A549 treated with dexamethasone at 1 μM for 4 hours (cell line): ENCODE data around the gene HDHD3. TPM values are rescaled to one million over a fixed set of nuclear protein-coding genes. Genes with fewer than 3 reads are reported as not detected.

ENCODE experiments used
- total RNA-seq: library from RNA; stranded (reverse); fragments of 200-300 nt; extraction: Qiagen RNA extraction; gene quantifications from 5 replicates; pipeline ENCODE4 v1.2.3, GENCODE V29; 2022

Gene HDHD3
- total RNA-seq, result 18.3 to 20.5 TPM (median 19.1 TPM) in 5 replicates

DNA sequence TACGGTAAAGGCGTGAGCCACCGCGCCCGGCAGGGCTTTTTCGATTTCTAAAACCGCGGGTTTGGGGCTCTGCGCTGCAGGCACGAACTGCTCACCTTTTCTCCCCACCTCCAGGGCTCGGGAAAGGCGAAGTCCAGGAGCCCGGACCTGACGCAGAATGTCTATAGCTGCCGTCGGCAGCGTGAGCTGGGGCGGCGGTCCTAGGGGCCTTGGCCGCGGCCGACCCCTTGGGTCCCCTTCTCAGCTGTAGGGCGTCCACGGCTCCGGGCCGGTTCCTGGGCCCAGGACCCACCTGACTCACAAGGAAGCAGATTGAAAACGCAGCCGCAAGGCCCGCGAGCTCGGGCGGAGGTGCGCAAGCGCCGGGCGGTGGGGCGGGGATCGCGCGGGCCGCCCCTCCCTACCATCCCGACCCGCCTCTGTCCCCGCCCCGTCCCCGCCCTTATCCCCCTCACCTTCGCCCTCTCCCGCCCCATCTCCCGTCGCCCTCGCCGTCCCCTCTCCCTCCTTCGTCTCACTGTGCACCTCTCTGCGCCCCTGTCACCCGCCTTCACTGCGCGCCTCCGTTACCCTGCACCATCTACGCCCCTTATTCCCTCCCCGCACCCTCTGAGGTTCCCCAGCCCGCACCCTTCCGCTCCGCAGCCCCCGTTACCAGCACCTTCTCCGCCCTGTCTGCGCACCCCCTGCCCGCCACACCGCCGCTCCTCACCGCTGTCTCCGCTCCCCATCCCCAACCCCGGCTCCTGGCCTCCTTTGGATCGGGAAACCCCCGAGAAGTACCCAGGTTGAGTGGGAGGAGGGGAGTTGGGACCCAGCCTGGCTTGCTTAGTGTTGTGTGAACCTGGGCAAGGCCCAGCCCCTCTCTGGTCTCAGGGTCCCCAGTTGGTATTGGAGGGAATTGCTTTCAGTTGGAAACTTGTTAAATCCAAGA is at the start of gene HDHD3:
HDHD3 (minus strand) TSS at position 353 of the 934 bp plus-strand sequence. CDS start 2,632 bp downstream, outside the sequence.

GRCh38 chr9:113410207-113410864 is 33.5 kb upstream of the HDHD3 start, which contains the start of the genes C9orf43 and POLE3:
Gene C9orf43, plus strand, starts transcription at chr9:113410747. Its CDS starts 2,747 bp downstream, at chr9:113413494.
Gene POLE3, minus strand, starts transcription at chr9:113410675. Its CDS starts 382 bp downstream, at chr9:113410293.

DNA sequence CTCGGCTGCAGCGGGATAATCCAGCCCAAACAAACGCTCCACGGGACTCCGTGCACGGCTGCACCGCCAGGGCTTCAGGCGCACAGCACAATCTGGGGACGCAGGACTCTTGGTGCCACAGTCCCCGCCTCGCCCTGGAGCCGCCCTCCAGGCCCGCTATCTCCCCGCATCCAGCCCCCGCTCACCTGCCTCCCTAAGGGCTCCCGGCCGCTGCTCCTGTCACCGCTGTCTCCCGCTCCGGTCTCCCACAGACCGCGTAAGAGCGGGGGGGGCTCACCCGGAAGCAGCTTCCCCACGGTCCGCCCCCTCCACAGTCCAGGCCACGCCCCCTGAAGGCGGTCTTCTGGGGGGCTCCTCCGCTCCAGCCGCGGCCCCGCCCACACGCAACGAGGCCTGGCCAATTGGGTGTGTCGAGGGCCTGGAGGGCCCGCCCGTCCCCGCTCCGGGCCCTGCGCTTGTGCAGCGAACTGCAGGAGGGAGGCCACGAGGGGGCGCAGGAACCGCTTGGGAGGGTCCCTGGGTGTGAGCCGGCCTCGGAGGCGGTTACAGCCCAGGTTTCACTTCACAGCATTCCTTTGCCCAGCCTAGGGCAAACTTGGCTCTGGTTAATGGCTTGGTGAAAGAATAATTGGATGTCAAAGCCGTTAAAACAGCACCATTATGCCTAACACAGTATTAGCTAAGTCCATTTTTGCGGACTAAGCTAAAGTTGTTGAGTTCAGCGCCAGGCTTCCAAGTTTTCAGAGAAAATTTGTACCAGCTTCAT is 24.4 kb upstream of the HDHD3 start, which contains the start of gene ALAD:
ALAD (minus strand) TSS at position 258 of the 766 bp plus-strand sequence. CDS start 7,725 bp downstream, outside the sequence.

GRCh38 chr9:113349445-113350094 is 27.2 kb downstream of the HDHD3 start, which contains the start of gene BSPRY:
Gene BSPRY, plus strand, starts transcription at chr9:113349541. Its CDS starts 39 bp downstream, at chr9:113349580.

DNA sequence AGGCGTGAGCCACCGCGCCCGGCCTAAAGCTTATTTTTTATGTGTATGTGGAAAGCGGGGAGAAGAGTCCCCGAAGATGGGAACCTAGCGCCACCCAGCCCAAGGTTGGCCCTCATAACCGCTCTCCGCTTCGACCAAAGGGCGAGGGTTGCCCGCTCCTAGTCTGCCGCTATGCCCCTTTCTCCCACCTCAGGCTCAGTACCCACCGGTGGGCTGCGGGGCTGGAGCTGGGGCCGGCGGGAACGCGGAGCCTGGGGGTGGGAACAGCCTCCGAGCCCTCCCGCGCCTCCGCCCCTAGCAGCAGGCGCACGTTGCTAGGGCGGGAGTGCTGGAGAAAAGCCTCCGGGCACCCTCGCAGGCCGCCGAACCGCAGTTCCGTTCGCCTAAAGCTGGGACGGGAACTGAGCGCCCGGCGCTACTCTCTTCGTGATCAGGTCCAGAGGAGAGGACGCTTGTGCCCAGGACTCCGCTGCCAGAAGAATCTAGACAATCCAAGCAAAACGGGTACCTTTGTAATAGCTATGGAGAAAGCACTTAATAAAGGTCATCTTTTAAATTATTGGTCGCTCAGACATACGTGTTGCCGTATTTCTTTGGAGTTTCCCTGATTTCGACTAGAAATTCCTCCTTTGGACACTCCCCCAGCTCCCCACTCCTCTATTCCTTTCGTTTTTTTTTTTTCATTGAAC is 36.6 kb downstream of the HDHD3 start, which contains the start of gene WDR31:
WDR31 (minus strand) TSS at position 265 of the 689 bp plus-strand sequence. CDS start 8,253 bp downstream, outside the sequence.

Other genes with a start within 250 kb of the HDHD3 start
- gene SLC31A2, start 226.0 kb downstream of the HDHD3 start, total RNA-seq, result 6.6 to 8.0 TPM (median 7.1 TPM) in 5 replicates
- 15.5 to 18.5 TPM (median 18.0 TPM) in 5 replicates for gene FKBP15, start 155.7 kb downstream of the HDHD3 start, total RNA-seq
- gene SLC31A1, start 155.4 kb downstream of the HDHD3 start, total RNA-seq, result 18.9 to 21.7 TPM (median 20.3 TPM) in 5 replicates
- gene CDC26, start 101.4 kb downstream of the HDHD3 start, total RNA-seq, result 41.7 to 63.9 TPM (median 48.5 TPM) in 5 replicates
- 55.9 to 60.3 TPM (median 57.5 TPM) in 5 replicates for gene PRPF4, start 101.3 kb downstream of the HDHD3 start, total RNA-seq
- 0.07 to 0.17 TPM (median 0.11 TPM) in 3 of 5 replicates, not detected in the others for gene RNF183, start 73.6 kb downstream of the HDHD3 start, total RNA-seq
- 0.85 to 1.6 TPM (median 1.2 TPM) in 5 replicates for gene WDR31, start 36.7 kb downstream of the HDHD3 start, total RNA-seq
- gene BSPRY, start 27.4 kb downstream of the HDHD3 start, total RNA-seq, result 0.05 to 0.11 TPM (median 0.08 TPM) in 4 of 5 replicates, not detected in the other
- gene ALAD, start 24.3 kb upstream of the HDHD3 start, total RNA-seq, result 13.1 to 16.0 TPM (median 14.5 TPM) in 5 replicates
- 89.2 to 114 TPM (median 107 TPM) in 5 replicates for gene POLE3, start 33.7 kb upstream of the HDHD3 start, total RNA-seq
- gene C9orf43, start 33.8 kb upstream of the HDHD3 start, total RNA-seq, result 0.45 to 0.63 TPM (median 0.60 TPM) in 5 replicates
- gene RGS3, start 86.7 kb upstream of the HDHD3 start, total RNA-seq, result 14.3 to 17.0 TPM (median 14.7 TPM) in 5 replicates